Head of caudate nucleus (tissue), 42 donors: ENCODE data around the gene NUP50.
"Not testable (repeated sequence)": the region's sequence is repeated elsewhere in the genome, so short reads cannot be mapped to it uniquely, and the experiment has no call there.

Experiments used
- DNase-seq, 42 donors: peaks; one replicate each; pipeline versions ENCODE4 v3.0.0 to v3.0.0-alpha.2; 2020 to 2021; ENCODE audit warnings: mixed read lengths in 7 of 42
- intact Hi-C: fragments of 100-400 bp; cut with DNase I; formaldehyde crosslinking; loops from one replicate; pipeline ENCODE4 v1.15.0; 2022

Gene NUP50

GRCh38 chr22:45187891-45188290 lies 24.2 kb downstream of the NUP50 start:
- intact Hi-C loops = no loop called here

GRCh38 chr22:45188779-45189178 lies 25.1 kb downstream of the NUP50 start:
- no peak for DNase-seq
- intact Hi-C loops = no loop called here

More at GRCh38 chr22:45187891-45188290, 24.2 kb downstream of the NUP50 start:
- DNase-seq = no peak

- no peak for DNase-seq
Observed at GRCh38 chr22:45190202-45190872, 26.6 kb downstream of the NUP50 start.

GRCh38 chr22:45191746-45192145 lies 28.0 kb downstream of the NUP50 start:
- intact Hi-C loops, DNase-seq: not testable (repeated sequence)

More at GRCh38 chr22:45190202-45190872, 26.6 kb downstream of the NUP50 start:
- intact Hi-C loops = no loop called here

GRCh38 chr22:45192701-45193187 lies 29.0 kb downstream of the NUP50 start:
- DNase-seq = peak in 2 of 42 donors; percentile 22 to 30
- intact Hi-C loops = no loop called here

GRCh38 chr22:45194686-45195085 lies 31.0 kb downstream of the NUP50 start:
- peak in 3 of 42 donors; percentile 6 to 22 (median 14) for DNase-seq
- intact Hi-C loops = no loop called here

GRCh38 chr22:45195616-45196015 lies 31.9 kb downstream of the NUP50 start:
- no peak for DNase-seq
- intact Hi-C loops = no loop called here

- peak in 2 of 42 donors; percentile 12 to 16 for DNase-seq
Observed at GRCh38 chr22:45196308-45196707, 32.6 kb downstream of the NUP50 start.

GRCh38 chr22:45196926-45197605 lies 33.3 kb downstream of the NUP50 start:
- peak in 1 of 42 donors; percentile 17 for DNase-seq
- intact Hi-C loops = no loop called here

More at GRCh38 chr22:45196308-45196707, 32.6 kb downstream of the NUP50 start:
- intact Hi-C loops = no loop called here

GRCh38 chr22:45197606-45198462 lies 34.1 kb downstream of the NUP50 start:
- peak in 1 of 42 donors; percentile 12 for DNase-seq
- intact Hi-C loops = no loop called here

- intact Hi-C loops = no loop called here
- DNase-seq = peak in 1 of 42 donors; percentile 9
Observed at GRCh38 chr22:45198463-45198795, 34.7 kb downstream of the NUP50 start.

- no peak for DNase-seq
- intact Hi-C loops = no loop called here
Observed at GRCh38 chr22:45199723-45200122, 36.0 kb downstream of the NUP50 start.

- DNase-seq = no peak
Observed at GRCh38 chr22:45200230-45200629, 36.5 kb downstream of the NUP50 start.

GRCh38 chr22:45200860-45201511 lies 37.3 kb downstream of the NUP50 start:
- peak in 2 of 42 donors; percentile 9 to 11 for DNase-seq
- intact Hi-C loops = no loop called here

More at GRCh38 chr22:45200230-45200629, 36.5 kb downstream of the NUP50 start:
- intact Hi-C loops = no loop called here

GRCh38 chr22:45201678-45202332 lies 38.1 kb downstream of the NUP50 start:
- intact Hi-C loops = no loop called here

GRCh38 chr22:45202333-45203149 lies 38.8 kb downstream of the NUP50 start:
- peak in 5 of 42 donors; percentile 4 to 20 (median 11) for DNase-seq
- intact Hi-C loops = no loop called here

More at GRCh38 chr22:45201678-45202332, 38.1 kb downstream of the NUP50 start:
- DNase-seq = no peak

GRCh38 chr22:45203150-45203951 lies 39.6 kb downstream of the NUP50 start:
- intact Hi-C loops = no loop called here
- DNase-seq = peak in 5 of 42 donors; percentile 9 to 30 (median 16)
